SK-N-MC (cell line): ENCODE measurements around the gene KRT3.

Experiments
- DNase-seq: peaks from one replicate; pipeline ENCODE4 v3.0.0-alpha.2; 2011; ENCODE audit warnings: low read depth, low spot score
- H3K27ac ChIP-seq: fragments of 200-600 bp; sonication (generic); 2 replicates; pipeline ENCODE4 v1.5.1; 2016; ENCODE audit warnings: mixed run types
- H3K36me3 ChIP-seq: fragments of 200-600 bp; sonication (generic); 2 replicates; pipeline ENCODE4 v1.6.1; 2017; ENCODE audit warnings: antibody characterized with exemption, low read length, mixed read lengths; ENCODE audit not compliant: insufficient read depth
- H3K4me3 ChIP-seq: fragments of 200-600 bp; sonication (generic); 2 replicates; pipeline ENCODE4 v1.5.1; 2016
- H3K9ac ChIP-seq: fragments of 200-600 bp; sonication (generic); 2 replicates; pipeline ENCODE4 v1.8.0; 2017; ENCODE audit warnings: mixed run types, mixed read lengths; ENCODE audit not compliant: insufficient read length
- H3K9me3 ChIP-seq: fragments of 200-600 bp; sonication (generic); 2 replicates; pipeline ENCODE4 v1.6.1; 2017; ENCODE audit warnings: low read depth, mild to moderate bottlenecking, antibody characterized with exemption, low read length, moderate library complexity, mixed read lengths
- EZH2 ChIP-seq: fragments of 200-600 bp; sonication (generic); IDR thresholded peaks from one replicate; pipeline ENCODE4 v1.6.1; 2017; ENCODE audit warnings: antibody characterized with exemption
- FOXP2 ChIP-seq: optimal IDR thresholded peaks from 2 replicates; pipeline ENCODE3; 2011; ENCODE audit warnings: mild to moderate bottlenecking, moderate library complexity; ENCODE audit not compliant: insufficient read depth; ENCODE audit errors: extremely low read length, control extremely low read depth
- POLR2AphosphoS5 ChIP-seq: IDR thresholded peaks from 2 replicates; pipeline ENCODE4 v1.6.1; 2012; ENCODE audit warnings: mild to moderate bottlenecking, low read depth, low read length, borderline replicate concordance

Gene KRT3

DNA sequence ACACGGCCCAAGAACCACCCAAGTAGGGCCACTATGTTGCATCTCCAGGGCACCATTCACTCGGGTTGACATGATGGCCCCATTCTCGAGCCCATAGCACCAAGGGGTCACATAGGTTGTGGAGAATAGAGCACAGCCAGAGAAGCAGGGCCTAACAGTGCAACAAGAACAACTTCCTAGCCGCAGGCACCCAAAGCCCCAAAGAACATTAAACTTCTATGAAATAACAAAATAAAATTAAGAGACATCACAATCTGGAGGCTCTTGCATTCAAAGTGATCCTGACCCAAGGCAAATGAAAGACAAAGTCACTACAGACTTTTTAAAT is 16.1 kb upstream of the KRT3 start:
- no peak overlapping the region for H3K4me3 ChIP-seq
- H3K36me3 ChIP-seq: no peaks in the 10 kb centered on the region
- TF ChIP-seq FOXP2 (no peak), EZH2 (no peak), POLR2AphosphoS5 (no peak)
- DNase-seq: no peak
- H3K27ac ChIP-seq: no peak overlapping the region
- no peaks in the 10 kb centered on the region for H3K9me3 ChIP-seq
- no peak overlapping the region for H3K9ac ChIP-seq

DNA sequence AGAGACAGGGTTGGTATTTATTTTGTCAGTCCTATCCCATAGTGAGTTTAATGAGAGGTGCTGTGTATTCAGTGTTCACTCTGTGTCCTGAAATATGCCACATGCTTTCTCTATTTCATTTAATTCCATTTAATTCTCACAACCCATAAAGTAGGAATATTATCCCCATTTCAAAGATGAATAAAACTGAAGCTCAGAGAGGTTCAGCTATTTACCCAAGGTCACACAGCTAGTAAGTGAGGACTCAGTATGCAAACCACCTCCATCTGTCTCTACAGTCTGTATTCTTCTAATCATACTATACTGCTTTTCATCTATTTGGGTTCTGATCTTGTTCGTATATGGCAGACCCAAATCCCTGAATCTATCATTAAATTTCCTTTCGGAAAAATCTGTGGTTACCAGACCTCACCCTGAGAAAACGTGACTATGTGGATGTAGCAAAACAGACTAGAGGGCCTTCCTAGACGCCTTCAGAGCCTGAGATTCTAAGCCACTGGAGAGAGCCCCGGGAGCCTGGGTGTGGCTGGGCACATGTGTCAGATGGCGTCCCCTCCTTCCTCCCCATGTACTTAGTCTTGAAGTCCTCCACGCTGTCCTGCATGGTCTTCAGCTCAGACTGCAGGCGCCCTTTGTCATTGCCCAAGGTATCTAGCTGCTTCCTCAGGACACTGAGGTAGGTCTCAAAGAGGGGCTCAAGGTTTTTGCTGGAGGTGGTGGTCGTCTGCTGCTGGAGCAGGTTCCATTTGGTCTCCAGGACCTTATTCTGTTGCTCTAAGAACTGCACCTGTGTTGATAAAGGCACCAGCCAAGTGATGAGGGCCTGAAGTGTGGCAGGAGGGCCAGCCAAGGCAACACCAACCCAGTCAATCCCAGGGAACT is 15.5 kb upstream of the KRT3 start:
- DNase-seq: no peak
- TF ChIP-seq POLR2AphosphoS5 (no peak), FOXP2 (no peak), EZH2 (no peak)
- no peaks in the 10 kb centered on the region for H3K9me3 ChIP-seq

DNA sequence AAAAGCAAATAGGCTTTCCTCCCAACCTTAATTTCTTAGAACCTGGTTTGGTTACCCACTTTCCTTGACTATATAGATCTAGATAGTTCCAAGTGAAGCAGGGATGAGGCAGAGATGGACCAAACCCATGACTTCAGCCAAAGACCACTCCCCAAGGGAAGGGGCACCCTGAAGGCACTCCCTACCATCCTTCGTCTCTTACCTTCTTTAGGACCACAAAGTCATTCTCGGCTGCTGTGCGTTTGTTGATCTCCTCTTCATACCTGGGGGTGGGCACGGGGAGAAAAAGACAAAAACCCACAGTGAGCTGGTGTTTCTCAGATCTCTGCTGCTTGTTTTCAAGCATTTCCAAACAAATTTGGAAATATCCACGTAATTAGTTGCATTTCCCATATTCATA is 14.6 kb upstream of the KRT3 start:
- Histone ChIP-seq H3K9me3 (no peaks in the 10 kb centered on the region), H3K36me3 (no peaks in the 10 kb centered on the region), H3K4me3 (no peak overlapping the region), H3K27ac (no peak overlapping the region), H3K9ac (no peak overlapping the region)
- TF ChIP-seq POLR2AphosphoS5 (no peak), FOXP2 (no peak), EZH2 (no peak)
- DNase-seq: no peak

More for the DNA sequence above, 15.5 kb upstream of the KRT3 start:
- H3K27ac ChIP-seq: no peak overlapping the region
- H3K9ac ChIP-seq: no peak overlapping the region
- no peak overlapping the region for H3K4me3 ChIP-seq
- H3K36me3 ChIP-seq: no peaks in the 10 kb centered on the region

DNA sequence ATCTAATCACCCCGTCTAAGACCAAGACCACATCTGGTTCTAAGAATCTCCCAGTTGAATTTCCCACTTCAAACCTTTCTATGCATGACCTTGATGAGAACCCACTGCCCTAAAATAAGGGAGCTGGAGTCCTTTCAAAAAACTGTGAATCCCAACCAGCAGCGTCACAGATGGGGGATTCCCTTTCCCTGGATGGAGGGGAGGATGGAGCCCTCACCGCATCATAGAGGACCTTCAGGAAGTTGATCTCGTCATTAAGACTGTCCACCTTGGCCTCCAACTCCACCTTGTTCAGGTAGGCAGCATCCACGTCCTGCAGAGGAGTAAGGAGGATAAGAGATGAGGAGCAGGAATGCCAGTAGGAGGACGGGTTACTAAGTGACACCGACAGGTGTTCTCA is 13.2 kb upstream of the KRT3 start:
- no peak overlapping the region for H3K27ac ChIP-seq
- no peak overlapping the region for H3K9ac ChIP-seq
- DNase-seq: no peak
- no peak overlapping the region for H3K4me3 ChIP-seq
- TF ChIP-seq POLR2AphosphoS5 (no peak), FOXP2 (no peak), EZH2 (no peak)
- H3K36me3 ChIP-seq: no peaks in the 10 kb centered on the region
- H3K9me3 ChIP-seq: no peaks in the 10 kb centered on the region

DNA sequence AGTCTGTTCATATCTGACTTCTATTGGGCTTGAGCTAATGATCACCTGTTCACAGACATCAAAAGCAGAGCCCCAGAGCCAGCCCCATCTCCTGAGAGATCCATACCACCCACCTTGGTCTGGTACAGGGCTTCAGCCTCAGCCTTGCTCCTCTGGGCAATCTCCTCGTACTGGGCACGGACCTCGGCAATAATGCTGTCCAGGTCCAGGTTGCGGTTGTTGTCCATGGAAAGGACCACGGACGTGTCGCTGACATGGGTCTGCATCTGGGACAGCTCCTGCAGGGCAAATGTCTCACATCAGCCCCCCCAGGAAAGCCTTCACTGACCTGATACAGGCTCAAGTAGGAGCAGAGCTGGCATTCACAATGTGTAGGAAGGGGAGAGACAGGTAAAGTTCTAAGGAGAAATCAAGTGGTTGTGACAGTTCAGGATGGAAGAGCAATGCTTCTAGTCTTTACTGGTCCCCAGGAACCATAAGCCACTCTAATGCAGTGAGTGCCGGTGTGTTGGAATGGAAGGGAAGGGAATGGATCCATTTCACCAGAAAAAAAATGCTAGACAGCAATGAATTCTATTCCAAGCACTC is 12.8 kb upstream of the KRT3 start:
- H3K4me3 ChIP-seq: no peak overlapping the region
- no peak for TF ChIP-seq FOXP2
- no peak for TF ChIP-seq POLR2AphosphoS5
- TF ChIP-seq EZH2: no peak
- no peaks in the 10 kb centered on the region for H3K36me3 ChIP-seq
- no peak for DNase-seq
- no peaks in the 10 kb centered on the region for H3K9me3 ChIP-seq
- H3K9ac ChIP-seq: no peak overlapping the region
- no peak overlapping the region for H3K27ac ChIP-seq

DNA sequence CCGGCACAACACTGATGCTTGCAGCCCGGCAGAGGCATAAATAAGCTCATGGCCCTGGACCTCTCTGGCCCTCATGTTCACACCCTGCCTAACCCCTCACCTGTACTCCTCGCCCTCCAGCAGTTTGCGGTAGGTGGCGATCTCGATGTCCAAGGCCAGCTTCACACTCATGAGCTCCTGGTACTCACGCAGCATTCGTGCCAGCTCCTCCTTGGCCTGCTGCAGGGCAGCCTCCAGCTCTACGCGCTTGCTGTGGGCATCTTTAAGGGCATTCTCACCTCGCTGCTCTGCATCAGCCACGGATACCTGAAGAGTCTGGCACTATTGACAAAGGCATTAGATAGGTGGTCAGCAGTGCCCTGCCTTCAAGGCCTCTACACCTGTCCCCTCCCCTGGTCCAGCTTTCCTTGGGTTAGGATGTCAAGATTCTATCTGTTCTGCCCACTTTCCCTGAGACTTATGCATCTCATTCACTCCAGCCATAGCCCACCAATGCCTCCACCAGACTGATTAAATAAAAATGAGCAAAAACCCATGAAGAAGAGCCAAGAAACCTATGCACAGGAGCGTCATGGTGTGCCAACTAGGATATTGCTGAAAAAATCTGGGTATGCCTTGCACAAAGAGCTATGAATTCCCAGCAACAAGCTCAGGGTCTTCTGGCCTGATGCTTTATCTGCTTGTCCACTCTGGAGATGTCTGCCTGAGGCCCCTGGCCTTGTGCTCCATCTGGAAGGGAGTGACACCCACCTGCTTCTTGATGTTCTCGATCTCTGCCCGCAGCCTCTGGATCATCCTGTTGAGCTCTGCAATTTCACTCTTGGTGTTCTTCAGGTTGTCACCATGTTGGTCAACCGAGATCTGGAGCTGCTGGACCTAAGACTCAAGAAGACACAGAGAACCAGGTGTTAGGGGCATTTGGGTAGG is 11.9 kb upstream of the KRT3 start:
- TF ChIP-seq EZH2: no peak
- TF ChIP-seq FOXP2: no peak
- no peak for TF ChIP-seq POLR2AphosphoS5
- no peak overlapping the region for H3K4me3 ChIP-seq
- no peak for DNase-seq
- no peaks in the 10 kb centered on the region for H3K9me3 ChIP-seq
- no peak overlapping the region for H3K27ac ChIP-seq
- H3K9ac ChIP-seq: no peak overlapping the region
- H3K36me3 ChIP-seq: no peaks in the 10 kb centered on the region

DNA sequence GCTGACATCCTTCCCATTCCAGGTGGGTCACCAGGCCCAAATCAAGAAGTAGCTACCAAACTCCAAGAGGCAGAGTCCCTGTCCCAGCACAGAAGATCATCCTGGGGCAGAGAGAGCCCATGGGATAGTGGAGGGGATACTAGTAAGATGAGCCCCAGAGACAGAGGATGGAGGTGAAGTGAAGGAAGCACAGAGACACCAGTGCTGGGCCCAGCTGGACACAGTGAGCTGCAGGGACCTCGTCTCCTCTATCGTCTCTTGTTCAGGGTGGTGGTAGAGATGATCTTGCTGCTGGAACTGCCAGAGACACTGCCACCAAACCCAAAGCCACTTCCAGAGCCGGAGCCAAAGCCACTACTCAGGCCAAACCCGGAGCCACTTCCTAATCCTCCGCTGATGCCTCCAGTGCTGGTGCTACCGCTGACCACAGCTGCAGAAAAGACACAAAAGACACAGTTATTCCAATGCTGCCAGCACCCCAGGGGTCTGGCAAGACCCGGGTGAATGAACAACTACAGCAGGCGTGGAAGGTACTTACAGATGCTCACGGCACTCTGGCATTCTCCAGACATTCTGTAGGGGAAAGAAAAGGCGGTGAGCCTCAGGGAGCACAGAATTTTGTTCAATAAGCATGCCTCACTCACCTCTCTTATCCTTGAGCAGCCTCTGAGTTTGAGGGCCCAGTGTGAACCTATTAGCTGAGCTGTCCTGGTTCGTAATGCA is 11.1 kb upstream of the KRT3 start:
- H3K9ac ChIP-seq: no peak overlapping the region
- no peak overlapping the region for H3K27ac ChIP-seq
- H3K4me3 ChIP-seq: no peak overlapping the region
- TF ChIP-seq POLR2AphosphoS5: no peak
- TF ChIP-seq FOXP2: no peak
- no peak for TF ChIP-seq EZH2
- no peaks in the 10 kb centered on the region for H3K36me3 ChIP-seq
- no peaks in the 10 kb centered on the region for H3K9me3 ChIP-seq
- no peak for DNase-seq

DNA sequence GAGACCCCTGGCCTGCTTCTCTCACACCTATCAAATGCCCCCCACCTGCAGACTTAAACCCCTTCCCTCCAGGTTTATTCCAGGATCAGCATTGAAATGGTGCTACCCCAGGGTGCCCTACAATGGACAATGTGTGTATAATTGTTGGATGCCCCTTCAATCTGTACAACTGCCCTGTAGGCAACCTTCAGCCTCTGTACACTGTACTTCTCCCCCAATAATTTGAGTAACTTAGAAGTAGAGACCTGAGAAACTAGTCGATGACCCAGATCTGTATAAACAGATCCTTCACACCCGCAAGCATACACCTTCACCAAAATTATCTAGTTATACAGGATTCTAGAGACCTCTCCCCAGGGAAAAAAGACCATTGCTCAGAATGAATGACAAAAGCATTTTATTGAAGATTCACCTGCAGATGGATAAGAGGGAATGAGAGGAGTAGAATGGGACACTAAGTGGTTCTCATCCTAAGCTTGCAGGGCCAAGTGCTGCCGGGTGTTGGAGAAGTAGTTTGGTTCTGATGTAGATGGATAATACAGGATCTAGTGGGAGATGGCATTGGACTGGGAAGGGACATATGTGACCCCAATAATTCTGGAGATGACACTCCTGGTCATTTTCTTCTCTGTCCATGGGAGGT is 10.4 kb upstream of the KRT3 start:
- TF ChIP-seq EZH2: no peak
- TF ChIP-seq POLR2AphosphoS5: no peak
- no peak for TF ChIP-seq FOXP2
- Histone ChIP-seq H3K27ac (no peak overlapping the region), H3K4me3 (no peak overlapping the region), H3K36me3 (no peaks in the 10 kb centered on the region), H3K9me3 (no peaks in the 10 kb centered on the region), H3K9ac (no peak overlapping the region)
- no peak for DNase-seq
